T-helper 9 cell (primary cell): ENCODE data around the gene PPM1H.

Experiments used
- DNase-seq: peaks from one replicate; pipeline ENCODE4 v3.0.0-alpha.2; 2020

Gene PPM1H

DNA sequence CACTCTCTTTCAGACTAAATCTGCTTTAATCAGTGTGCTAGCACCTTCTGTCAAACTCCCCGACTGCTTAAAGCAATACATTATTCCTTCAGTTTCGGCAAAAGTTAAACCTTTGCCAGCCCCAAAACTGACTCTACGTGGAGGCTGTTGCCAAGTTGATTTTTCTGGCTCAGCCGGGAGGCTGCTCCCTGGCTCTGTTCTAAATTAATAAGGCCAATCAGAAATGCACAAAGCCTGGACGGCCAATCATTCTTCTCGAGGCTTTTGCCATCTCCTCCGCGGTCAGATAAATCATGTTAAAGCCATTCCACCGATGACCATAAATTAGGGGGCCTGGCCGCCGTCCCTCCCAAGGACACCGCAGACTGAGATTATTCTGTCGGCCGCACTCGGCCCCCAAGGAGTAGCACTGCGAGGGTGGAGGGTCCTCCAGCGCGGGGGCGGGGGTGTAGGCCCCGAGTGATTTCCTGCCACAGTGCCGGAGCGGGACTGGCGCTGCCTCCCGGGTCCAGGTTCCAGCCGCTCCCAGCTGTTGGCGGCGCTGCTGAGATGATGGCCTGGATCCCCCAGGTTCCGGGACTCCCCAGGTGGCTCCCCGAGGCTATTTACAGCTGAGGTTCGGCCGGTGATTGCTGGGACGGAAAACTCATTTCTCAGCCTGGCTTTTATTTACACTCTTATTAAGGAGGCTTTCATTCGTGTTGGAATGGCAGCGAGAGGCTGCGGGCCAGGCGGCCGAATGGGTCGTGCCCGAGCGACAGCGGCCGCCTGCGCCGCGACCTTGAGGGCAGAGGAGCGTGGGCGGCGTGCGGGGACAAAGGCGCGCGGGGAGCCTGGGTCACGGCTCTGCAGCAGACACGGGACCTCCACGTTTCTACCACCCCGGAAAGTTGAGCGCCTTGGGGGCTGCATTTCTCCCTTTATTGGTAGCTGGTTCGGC lies 303.2 kb downstream of the PPM1H start:
- peak; percentile 2 for DNase-seq

DNA sequence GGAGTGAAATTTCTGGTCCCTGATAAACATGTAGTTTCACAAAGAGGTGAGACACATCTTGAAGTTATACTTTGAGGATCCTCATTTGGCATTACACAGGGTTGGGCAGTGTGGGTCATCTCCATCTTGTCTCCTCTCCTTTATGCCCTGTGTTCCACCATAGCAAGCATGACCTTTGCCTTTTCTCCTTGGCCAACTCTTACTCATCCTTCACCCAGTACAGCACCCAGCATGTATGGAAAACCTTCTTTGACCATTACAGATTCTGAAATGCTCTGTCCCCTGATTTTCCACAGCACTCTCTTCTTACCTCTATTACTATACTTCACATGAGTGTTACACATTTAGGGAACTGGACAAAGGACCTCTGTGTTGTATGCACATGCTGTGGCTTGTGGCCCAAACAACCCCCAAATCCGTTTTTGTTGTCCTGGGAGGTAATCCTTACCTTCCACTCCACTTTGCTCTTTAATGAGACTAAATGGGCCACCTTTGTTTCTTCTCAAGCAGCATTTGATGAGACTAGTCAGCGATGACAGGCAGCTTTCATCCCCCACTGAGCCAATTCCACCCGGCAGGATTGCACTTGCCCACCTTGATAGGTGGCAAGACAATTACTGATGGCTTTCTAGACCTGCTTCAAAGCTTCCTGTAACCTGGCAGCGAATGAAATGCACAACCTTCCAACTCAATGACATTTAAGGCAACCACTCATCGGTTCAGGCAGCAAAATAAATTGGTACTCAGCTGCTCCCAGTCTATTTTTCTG lies 304.8 kb downstream of the PPM1H start:
- no peak for DNase-seq

DNA sequence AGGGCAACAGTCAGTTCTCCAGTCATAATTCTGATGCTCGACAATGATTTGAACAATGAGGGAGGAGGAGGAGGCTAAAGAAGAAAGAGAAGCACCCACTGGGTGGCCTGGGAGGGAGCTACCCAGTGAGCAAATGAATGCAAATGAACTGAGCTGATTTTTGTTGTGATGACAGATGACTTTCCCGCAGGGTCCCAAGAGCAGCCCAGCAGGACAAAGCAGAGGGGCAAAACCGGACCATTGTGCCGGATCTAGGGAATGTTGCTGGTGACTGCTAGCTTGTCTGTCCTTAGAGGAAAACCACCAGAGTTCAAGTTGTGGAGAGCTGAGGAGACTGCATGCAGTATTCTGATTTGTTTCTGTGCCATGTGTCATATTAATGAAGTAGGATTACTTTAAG lies 305.5 kb downstream of the PPM1H start:
- no peak for DNase-seq

DNA sequence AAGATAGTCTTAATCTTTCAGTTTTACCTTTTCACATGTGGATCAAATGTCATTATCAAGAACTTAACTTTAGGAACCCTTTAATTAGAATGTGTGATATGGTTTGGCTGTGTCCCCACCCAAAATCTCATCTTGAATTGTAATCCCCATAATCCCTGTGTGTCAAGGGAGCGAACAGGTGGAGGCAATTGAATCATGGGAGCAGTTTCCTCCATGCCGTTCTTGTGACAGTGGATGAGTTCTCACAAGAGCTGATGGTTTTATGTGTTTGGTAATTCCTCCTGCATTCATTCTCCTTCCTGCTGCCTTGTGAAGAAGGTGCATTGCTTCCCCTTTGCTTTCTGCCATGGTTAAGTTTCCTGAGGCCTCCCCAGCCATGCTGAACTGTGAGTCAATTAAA lies 307.8 kb downstream of the PPM1H start:
- DNase-seq = no peak

- DNase-seq = no peak
Observed at GRCh38 chr12:62625228-62625627, 309.7 kb downstream of the PPM1H start.

- DNase-seq = no peak
Observed at GRCh38 chr12:62622177-62622576, 312.8 kb downstream of the PPM1H start.

GRCh38 chr12:62621101-62621638 lies 313.8 kb downstream of the PPM1H start:
- no peak for DNase-seq

GRCh38 chr12:62618930-62619329 lies 316.0 kb downstream of the PPM1H start:
- DNase-seq = no peak

- DNase-seq = no peak
Observed at GRCh38 chr12:62618319-62618718, 316.6 kb downstream of the PPM1H start.

DNA sequence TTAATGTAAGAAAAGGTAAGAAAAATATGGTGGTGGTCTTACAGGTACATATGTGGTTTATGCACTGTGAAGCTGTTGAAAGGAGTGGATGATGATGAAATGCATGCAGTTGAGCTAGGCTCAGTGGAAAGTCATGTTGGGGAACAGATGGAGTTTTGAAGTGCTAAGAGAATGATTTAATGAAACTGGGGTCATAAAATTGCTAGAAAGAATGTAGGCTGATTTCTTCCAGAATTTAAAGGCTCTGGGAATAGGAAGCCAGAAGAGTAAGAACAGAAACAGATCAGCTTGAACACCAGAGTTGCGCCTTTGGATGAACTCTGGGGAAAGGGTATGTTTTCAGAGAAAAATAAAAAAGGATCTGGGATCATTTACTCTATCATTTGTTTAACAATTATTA lies 321.9 kb downstream of the PPM1H start:
- DNase-seq = no peak

- DNase-seq = no peak
Observed at GRCh38 chr12:62606654-62607053, 328.3 kb downstream of the PPM1H start.

- no peak for DNase-seq
Observed at GRCh38 chr12:62605981-62606380, 329.0 kb downstream of the PPM1H start.

GRCh38 chr12:62604871-62605270 lies 330.1 kb downstream of the PPM1H start:
- DNase-seq = peak; percentile 8

- no peak for DNase-seq
Observed at GRCh38 chr12:62604373-62604772, 330.6 kb downstream of the PPM1H start.

GRCh38 chr12:62603811-62604098 lies 331.2 kb downstream of the PPM1H start:
- no peak for DNase-seq

DNA sequence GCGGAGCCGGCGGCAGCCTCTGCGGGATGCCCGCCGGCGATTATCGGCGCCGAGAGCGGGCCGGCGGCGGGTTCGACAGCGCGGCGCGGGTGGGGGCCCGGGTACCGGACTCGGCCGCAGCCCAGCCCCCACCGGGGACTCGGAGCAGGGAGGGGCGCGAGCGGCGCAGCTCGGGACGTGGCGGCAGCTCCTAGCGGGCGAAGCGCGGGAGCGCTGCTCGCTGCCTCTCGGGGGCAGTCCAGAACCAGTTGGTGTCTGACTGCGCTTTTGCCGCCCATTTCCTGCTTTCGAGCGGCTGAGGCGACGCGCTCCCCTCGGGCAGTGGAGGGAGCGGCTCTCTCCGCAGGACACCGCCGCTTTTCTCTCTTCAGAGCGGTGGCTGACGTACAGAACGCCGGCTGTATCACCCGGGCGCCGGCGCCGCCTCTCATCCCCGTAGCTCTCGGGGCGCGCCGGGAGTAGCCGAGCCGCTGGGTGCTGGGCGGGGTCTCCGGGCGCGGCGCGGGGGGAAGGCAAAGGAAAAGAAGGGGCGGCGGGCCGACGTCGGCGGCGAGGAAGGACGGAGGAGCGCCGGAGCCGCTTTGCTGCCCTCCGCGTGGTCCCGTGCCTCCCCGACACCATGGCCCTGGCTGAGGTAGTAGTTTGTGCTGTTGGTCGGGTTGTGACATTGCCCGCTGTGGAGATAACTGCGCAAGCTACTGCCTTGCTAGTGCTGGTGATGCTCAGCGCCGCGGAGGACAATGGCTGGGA lies 331.7 kb downstream of the PPM1H start:
- DNase-seq = peak; percentile 73

GRCh38 chr12:62602255-62603060 lies 332.5 kb downstream of the PPM1H start:
- peak; percentile 78 for DNase-seq

GRCh38 chr12:62601765-62602164 lies 333.2 kb downstream of the PPM1H start:
- no peak for DNase-seq

DNA sequence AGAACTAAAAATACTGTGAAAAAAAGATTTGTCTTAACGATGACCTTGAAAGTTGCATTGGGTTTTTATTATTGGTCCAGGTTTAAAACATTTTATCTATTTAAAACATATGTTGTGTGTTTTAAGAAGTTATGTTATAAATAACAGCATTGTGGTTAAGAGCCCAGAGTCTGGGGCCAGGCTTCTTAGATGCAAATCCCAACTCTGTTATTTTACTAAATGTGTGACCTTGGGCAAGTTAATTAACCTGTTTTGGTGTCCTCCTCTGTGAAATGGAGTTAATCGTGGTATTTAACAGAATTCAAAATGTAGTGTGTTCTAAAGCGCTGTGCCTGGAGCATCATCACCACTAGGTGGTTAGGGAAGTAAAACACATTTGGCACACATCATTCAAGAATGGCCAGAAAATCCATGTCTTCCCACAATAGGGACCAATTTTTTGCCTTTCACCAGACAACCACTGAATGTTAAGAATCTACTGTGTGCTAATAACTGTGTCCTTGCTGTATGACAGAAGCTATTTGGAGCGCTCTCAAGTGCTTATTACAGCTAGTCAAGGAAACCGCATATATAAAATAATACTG lies 335.0 kb downstream of the PPM1H start:
- DNase-seq = no peak

- no peak for DNase-seq
Observed at GRCh38 chr12:62598846-62599245, 336.1 kb downstream of the PPM1H start.

GRCh38 chr12:62597253-62597652 lies 337.7 kb downstream of the PPM1H start:
- DNase-seq = no peak
